ENCODE measurements around the gene AGAP5.

Gene AGAP5

GRCh38 chr10:73645251-73645650 lies 52.7 kb downstream of the AGAP5 start:
- H3K4me1 ChIP-seq (ENCODE audit: control insufficient read depth, insufficient read depth, low read length), result 0 out of 2 replicates have a peak, but pooled peaks cover 2% of the 10 kb centered on the region
- 100% methylated on average over 1 of the region's 3 CpGs for WGBS (ENCODE audit: insufficient coverage, insufficient read length)
- DNase-seq (ENCODE audit: low read depth, low spot score), result no peak
- H3K9me3 ChIP-seq (ENCODE audit: control insufficient read depth, insufficient read depth, low read length), result no peaks in the 10 kb centered on the region
- H3K27ac ChIP-seq (ENCODE audit: low read length), result no peak overlapping the region
- H3K27me3 ChIP-seq (ENCODE audit: control insufficient read depth, insufficient read depth, low read length), result no peaks in the 10 kb centered on the region
- no peak overlapping the region for H3K4me3 ChIP-seq (ENCODE audit: low read length)
- H3K36me3 ChIP-seq (ENCODE audit: control insufficient read depth, insufficient read depth, low read length), result no peaks in the 10 kb centered on the region; the same call in 1 of the 2 replicates

- Histone ChIP-seq H3K36me3 (ENCODE audit: control insufficient read depth, insufficient read depth, low read length) (no peaks in the 10 kb centered on the region; the same call in 1 of the 2 replicates), H3K4me1 (ENCODE audit: control insufficient read depth, insufficient read depth, low read length) (0 out of 2 replicates have a peak, but pooled peaks cover 2% of the 10 kb centered on the region), H3K9me3 (ENCODE audit: control insufficient read depth, insufficient read depth, low read length) (no peaks in the 10 kb centered on the region), H3K27me3 (ENCODE audit: control insufficient read depth, insufficient read depth, low read length) (no peaks in the 10 kb centered on the region), H3K27ac (ENCODE audit: low read length) (no peak overlapping the region), H3K4me3 (ENCODE audit: low read length) (no peak overlapping the region)
- WGBS (ENCODE audit: insufficient coverage, insufficient read length), result no CpG with 5 or more reads among the region's 1 CpG
- no peak for DNase-seq (ENCODE audit: low read depth, low spot score)
Measured at GRCh38 chr10:73644767-73645166, 53.1 kb downstream of the AGAP5 start.

DNA sequence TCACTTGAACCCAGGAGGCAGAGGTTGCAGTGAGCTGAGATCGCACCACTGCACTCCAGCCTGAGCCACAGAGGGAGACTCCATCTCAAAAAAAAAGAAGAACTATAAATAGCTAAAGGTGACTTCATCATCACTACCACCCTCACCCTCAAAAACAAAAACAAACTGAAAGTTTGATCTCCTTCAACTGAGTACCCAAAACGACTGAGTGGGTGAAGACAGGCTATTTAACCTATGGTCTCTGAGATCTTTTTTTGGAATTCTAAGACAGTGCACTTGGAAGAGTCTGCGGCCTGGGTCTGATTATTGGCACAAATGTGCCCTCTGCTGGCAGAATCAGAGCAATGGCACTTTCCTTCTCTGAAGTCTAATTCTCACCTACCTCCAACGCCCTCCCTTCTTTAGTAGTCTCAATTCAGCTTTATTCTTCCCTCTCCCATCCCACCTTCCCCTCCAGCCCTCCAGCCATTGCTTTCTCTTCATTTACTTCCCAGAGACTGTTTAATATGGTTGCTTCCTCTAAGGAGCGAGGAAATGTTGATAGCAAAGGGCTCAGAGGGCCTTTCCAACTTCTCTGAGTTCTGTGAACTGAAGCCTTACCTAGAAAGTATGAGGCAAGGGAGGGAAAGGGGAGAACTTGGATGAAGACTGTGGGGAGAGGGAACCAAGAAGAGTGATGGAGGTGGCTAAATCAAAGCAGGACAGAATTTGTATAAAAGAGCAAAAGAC lies 53.7 kb downstream of the AGAP5 start:
- Histone ChIP-seq H3K4me3 (ENCODE audit: low read length) (no peak overlapping the region), H3K9me3 (ENCODE audit: control insufficient read depth, insufficient read depth, low read length) (no peaks in the 10 kb centered on the region), H3K4me1 (ENCODE audit: control insufficient read depth, insufficient read depth, low read length) (0 out of 2 replicates have a peak, but pooled peaks cover 2% of the 10 kb centered on the region), H3K36me3 (ENCODE audit: control insufficient read depth, insufficient read depth, low read length) (no peaks in the 10 kb centered on the region; the same call in 1 of the 2 replicates), H3K27me3 (ENCODE audit: control insufficient read depth, insufficient read depth, low read length) (no peaks in the 10 kb centered on the region), H3K27ac (ENCODE audit: low read length) (no peak overlapping the region)
- WGBS (ENCODE audit: insufficient coverage, insufficient read length), result no CpG with 5 or more reads among the region's 5 CpGs
- no peak for DNase-seq (ENCODE audit: low read depth, low spot score)

DNA sequence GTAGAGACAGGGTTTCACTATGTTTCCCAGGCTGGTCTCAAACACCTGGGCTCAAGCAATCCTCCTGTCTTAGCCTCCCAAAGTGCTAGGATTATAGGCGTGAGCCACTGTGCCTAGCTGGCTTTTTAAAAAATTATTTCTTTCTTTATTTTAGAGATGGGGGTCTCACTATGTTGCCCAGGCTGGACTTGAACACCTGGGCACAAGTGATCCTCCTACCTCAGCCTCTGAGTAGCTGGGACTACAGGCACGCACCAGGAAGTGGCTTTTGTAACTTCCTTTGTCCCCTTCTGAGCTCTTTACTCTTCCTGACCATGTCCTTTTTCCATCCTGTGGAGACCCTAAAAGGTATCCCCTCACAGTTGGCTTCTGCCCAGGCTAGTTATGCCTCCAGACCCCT lies 54.5 kb downstream of the AGAP5 start:
- WGBS (ENCODE audit: insufficient coverage, insufficient read length), result no CpG with 5 or more reads among the region's 2 CpGs
- DNase-seq (ENCODE audit: low read depth, low spot score), result no peak
- no peaks in the 10 kb centered on the region; the same call in 1 of the 2 replicates for H3K36me3 ChIP-seq (ENCODE audit: control insufficient read depth, insufficient read depth, low read length)
- no peaks in the 10 kb centered on the region for H3K9me3 ChIP-seq (ENCODE audit: control insufficient read depth, insufficient read depth, low read length)
- no peak overlapping the region for H3K27ac ChIP-seq (ENCODE audit: low read length)
- no peak overlapping the region for H3K4me3 ChIP-seq (ENCODE audit: low read length)
- H3K4me1 ChIP-seq (ENCODE audit: control insufficient read depth, insufficient read depth, low read length), result 0 out of 2 replicates have a peak, but pooled peaks cover 2% of the 10 kb centered on the region
- no peaks in the 10 kb centered on the region for H3K27me3 ChIP-seq (ENCODE audit: control insufficient read depth, insufficient read depth, low read length)

- H3K9me3 ChIP-seq (ENCODE audit: control insufficient read depth, insufficient read depth, low read length), result no peaks in the 10 kb centered on the region
- DNase-seq (ENCODE audit: low read depth, low spot score), result no peak
- no peaks in the 10 kb centered on the region for H3K4me1 ChIP-seq (ENCODE audit: control insufficient read depth, insufficient read depth, low read length)
- H3K4me3 ChIP-seq (ENCODE audit: low read length), result no peak within 1 kb of the TSS
- WGBS (ENCODE audit: insufficient coverage, insufficient read length), result no CpG with 5 or more reads among the region's 9 CpGs
- no peaks in the 10 kb centered on the region for H3K36me3 ChIP-seq (ENCODE audit: control insufficient read depth, insufficient read depth, low read length)
- no peaks in the 10 kb centered on the region for H3K27me3 ChIP-seq (ENCODE audit: control insufficient read depth, insufficient read depth, low read length)
- no peak within 1 kb of the TSS for H3K27ac ChIP-seq (ENCODE audit: low read length)
Measured at GRCh38 chr10:73641328-73642060, 56.4 kb downstream of the AGAP5 start, which contains the start of gene MYOZ1. Gene MYOZ1, minus strand, starts transcription at chr10:73641474. Its CDS starts 1,457 bp downstream, at chr10:73640017.

DNA sequence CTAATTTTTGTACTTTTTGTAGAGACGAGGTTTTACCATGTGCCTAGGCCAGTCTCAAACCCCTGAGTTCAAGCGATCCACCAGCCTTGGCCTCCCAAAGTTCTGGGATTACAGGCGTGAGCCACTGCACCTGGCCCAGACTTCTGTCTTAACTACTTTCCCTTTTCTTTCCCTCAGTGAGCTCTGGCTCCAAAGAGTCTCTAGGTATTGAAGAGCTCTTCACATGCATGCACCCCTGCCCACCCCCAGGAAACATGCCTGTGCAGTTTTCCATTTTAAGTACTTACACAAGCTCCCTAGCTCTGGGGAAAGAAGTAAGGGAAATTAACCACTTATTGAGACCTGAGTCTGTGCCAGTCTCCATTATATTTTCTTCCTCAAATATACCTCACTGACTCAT lies 58.6 kb downstream of the AGAP5 start:
- WGBS (ENCODE audit: insufficient coverage, insufficient read length), result no CpG with 5 or more reads among the region's 3 CpGs
- H3K27me3 ChIP-seq (ENCODE audit: control insufficient read depth, insufficient read depth, low read length), result no peaks in the 10 kb centered on the region
- no peaks in the 10 kb centered on the region for H3K9me3 ChIP-seq (ENCODE audit: control insufficient read depth, insufficient read depth, low read length)
- no peak overlapping the region for H3K27ac ChIP-seq (ENCODE audit: low read length)
- no peaks in the 10 kb centered on the region for H3K36me3 ChIP-seq (ENCODE audit: control insufficient read depth, insufficient read depth, low read length)
- no peak overlapping the region for H3K4me3 ChIP-seq (ENCODE audit: low read length)
- no peaks in the 10 kb centered on the region for H3K4me1 ChIP-seq (ENCODE audit: control insufficient read depth, insufficient read depth, low read length)
- no peak for DNase-seq (ENCODE audit: low read depth, low spot score)

DNA sequence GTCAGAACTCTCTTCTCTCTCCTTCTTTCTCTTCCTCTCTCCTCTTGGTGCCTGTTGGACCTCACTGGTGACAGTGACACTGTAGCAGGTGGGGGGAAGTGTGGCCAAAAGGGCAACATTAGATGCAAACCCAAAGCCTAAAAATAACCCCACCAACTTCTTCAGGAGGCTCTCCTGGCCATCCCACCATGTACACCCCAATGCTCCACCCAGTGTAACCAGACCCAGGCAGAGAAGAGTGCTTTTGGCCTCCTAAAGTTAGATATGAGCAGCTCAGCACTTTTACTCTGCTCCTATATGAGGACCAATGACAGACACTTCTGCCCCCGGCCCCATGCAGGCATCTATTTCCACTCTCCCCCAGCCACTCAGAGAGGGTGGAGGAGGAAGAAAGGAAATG lies 62.1 kb downstream of the AGAP5 start:
- no peaks in the 10 kb centered on the region for H3K4me1 ChIP-seq (ENCODE audit: control insufficient read depth, insufficient read depth, low read length)
- DNase-seq (ENCODE audit: low read depth, low spot score), result no peak
- no peaks in the 10 kb centered on the region for H3K27me3 ChIP-seq (ENCODE audit: control insufficient read depth, insufficient read depth, low read length)
- no peak overlapping the region for H3K4me3 ChIP-seq (ENCODE audit: low read length)
- no peaks in the 10 kb centered on the region for H3K36me3 ChIP-seq (ENCODE audit: control insufficient read depth, insufficient read depth, low read length)
- WGBS (ENCODE audit: insufficient coverage, insufficient read length), result no CpG with 5 or more reads among the region's 1 CpG
- no peak overlapping the region for H3K27ac ChIP-seq (ENCODE audit: low read length)
- no peaks in the 10 kb centered on the region for H3K9me3 ChIP-seq (ENCODE audit: control insufficient read depth, insufficient read depth, low read length)

GRCh38 chr10:73634421-73634820 lies 63.5 kb downstream of the AGAP5 start:
- H3K27ac ChIP-seq (ENCODE audit: low read length), result no peak overlapping the region
- no peaks in the 10 kb centered on the region for H3K27me3 ChIP-seq (ENCODE audit: control insufficient read depth, insufficient read depth, low read length)
- WGBS (ENCODE audit: insufficient coverage, insufficient read length), result no CpG with 5 or more reads among the region's 5 CpGs
- H3K9me3 ChIP-seq (ENCODE audit: control insufficient read depth, insufficient read depth, low read length), result no peaks in the 10 kb centered on the region
- H3K4me1 ChIP-seq (ENCODE audit: control insufficient read depth, insufficient read depth, low read length), result no peaks in the 10 kb centered on the region
- H3K36me3 ChIP-seq (ENCODE audit: control insufficient read depth, insufficient read depth, low read length), result no peaks in the 10 kb centered on the region
- H3K4me3 ChIP-seq (ENCODE audit: low read length), result no peak overlapping the region
- no peak for DNase-seq (ENCODE audit: low read depth, low spot score)

DNA sequence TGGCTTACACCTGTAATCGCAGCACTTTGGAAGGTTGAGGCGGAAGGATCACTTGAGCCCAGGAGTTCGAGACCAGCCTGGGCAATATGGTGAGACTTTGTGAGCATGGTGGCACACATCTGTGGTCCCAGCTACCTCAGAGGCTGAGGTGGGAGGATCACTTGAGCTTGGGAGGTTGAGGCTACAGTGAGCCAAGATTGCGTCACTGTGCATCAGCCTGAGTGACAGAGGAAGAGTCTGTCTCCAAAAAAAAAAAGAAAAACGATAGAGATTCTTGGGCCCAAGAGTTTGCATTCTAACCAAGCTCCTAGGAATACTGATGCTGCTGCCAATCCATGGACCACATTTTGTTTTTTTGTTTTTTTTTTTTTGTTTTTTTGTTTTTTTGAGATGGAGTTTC lies 68.7 kb downstream of the AGAP5 start:
- Histone ChIP-seq H3K27ac (ENCODE audit: low read length) (no peak overlapping the region), H3K4me1 (ENCODE audit: control insufficient read depth, insufficient read depth, low read length) (peaks cover 2% of the 10 kb centered on the region; the same call in 1 of the 2 replicates), H3K4me3 (ENCODE audit: low read length) (no peak overlapping the region), H3K9me3 (ENCODE audit: control insufficient read depth, insufficient read depth, low read length) (no peaks in the 10 kb centered on the region), H3K36me3 (ENCODE audit: control insufficient read depth, insufficient read depth, low read length) (no peaks in the 10 kb centered on the region), H3K27me3 (ENCODE audit: control insufficient read depth, insufficient read depth, low read length) (no peaks in the 10 kb centered on the region)
- no CpG with 5 or more reads among the region's 5 CpGs for WGBS (ENCODE audit: insufficient coverage, insufficient read length)
- DNase-seq (ENCODE audit: low read depth, low spot score), result no peak

- no peaks in the 10 kb centered on the region for H3K27me3 ChIP-seq (ENCODE audit: control insufficient read depth, insufficient read depth, low read length)
- no peak overlapping the region for H3K4me3 ChIP-seq (ENCODE audit: low read length)
- no peak for DNase-seq (ENCODE audit: low read depth, low spot score)
- peaks cover 2% of the 10 kb centered on the region; the same call in 1 of the 2 replicates for H3K4me1 ChIP-seq (ENCODE audit: control insufficient read depth, insufficient read depth, low read length)
- no peak overlapping the region for H3K27ac ChIP-seq (ENCODE audit: low read length)
- H3K9me3 ChIP-seq (ENCODE audit: control insufficient read depth, insufficient read depth, low read length), result no peaks in the 10 kb centered on the region
- H3K36me3 ChIP-seq (ENCODE audit: control insufficient read depth, insufficient read depth, low read length), result no peaks in the 10 kb centered on the region
- WGBS (ENCODE audit: insufficient coverage, insufficient read length), result no CpG with 5 or more reads among the region's 7 CpGs
Measured at GRCh38 chr10:73628405-73628804, 69.5 kb downstream of the AGAP5 start.
